PC-9 (cell line): ENCODE data around the gene PMAIP1.

Source experiments
- EZH2 ChIP-seq: fragments of 200-600 bp; sonication (generic); IDR thresholded peaks from 2 replicates; pipeline ENCODE4 v1.8.0; 2017; ENCODE audit warnings: antibody characterized with exemption, low read depth
- TF ChIP-seq, protein P1 (sequence below): fragments of 200-600 bp; sonication (generic); conservative IDR thresholded peaks from 2 replicates; pipeline ENCODE4 v1.6.1; 2017; ENCODE audit warnings: mixed run types, antibody characterized with exemption, mild to moderate bottlenecking, moderate library complexity

DNA sequence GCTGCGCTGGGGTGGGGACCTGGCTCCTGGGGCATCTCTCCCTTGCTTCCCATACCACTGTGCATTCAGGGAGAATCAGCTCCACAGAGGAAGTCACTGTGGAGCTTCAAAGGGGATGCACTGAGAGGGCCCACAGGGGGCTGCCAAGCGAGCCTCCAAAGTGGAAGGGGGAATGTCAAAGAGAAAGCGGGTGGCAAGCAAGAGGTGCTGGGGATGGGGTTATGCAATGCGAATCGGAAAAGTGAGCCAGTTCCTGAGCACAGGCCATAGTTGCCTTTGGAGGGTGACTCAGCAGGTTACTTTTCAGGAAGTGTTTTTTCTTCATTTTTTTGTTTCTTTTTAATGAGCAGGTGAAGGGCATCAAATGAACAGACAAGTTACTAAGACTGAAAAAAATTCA is 17.6 kb downstream of the PMAIP1 start:
- TF ChIP-seq, protein P1, sequence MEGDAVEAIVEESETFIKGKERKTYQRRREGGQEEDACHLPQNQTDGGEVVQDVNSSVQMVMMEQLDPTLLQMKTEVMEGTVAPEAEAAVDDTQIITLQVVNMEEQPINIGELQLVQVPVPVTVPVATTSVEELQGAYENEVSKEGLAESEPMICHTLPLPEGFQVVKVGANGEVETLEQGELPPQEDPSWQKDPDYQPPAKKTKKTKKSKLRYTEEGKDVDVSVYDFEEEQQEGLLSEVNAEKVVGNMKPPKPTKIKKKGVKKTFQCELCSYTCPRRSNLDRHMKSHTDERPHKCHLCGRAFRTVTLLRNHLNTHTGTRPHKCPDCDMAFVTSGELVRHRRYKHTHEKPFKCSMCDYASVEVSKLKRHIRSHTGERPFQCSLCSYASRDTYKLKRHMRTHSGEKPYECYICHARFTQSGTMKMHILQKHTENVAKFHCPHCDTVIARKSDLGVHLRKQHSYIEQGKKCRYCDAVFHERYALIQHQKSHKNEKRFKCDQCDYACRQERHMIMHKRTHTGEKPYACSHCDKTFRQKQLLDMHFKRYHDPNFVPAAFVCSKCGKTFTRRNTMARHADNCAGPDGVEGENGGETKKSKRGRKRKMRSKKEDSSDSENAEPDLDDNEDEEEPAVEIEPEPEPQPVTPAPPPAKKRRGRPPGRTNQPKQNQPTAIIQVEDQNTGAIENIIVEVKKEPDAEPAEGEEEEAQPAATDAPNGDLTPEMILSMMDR = no peak
- TF ChIP-seq EZH2 = no peak
